Tibial nerve (tissue), 4 donors: Measurements from ENCODE around the gene ASB1. TPM values are rescaled to one million over a fixed set of nuclear protein-coding genes. Genes with fewer than 3 reads are reported as not detected.

Experiments
- DNase-seq, 2 donors: peaks; one replicate each; pipeline ENCODE4 v3.0.0-alpha.2; 2019; ENCODE audit warnings: low spot score in 2 of 2
- H3K27ac ChIP-seq, 4 donors: fragments of 200-600 bp; sonication (generic) in 3 of 4; one replicate each; pipeline ENCODE4 v1.5.1; 2017 to 2019; ENCODE audit warnings: mild to moderate bottlenecking in 1 of 4
- H3K27me3 ChIP-seq, 2 donors: fragments of 200-600 bp; sonication (generic) in 1 of 2; one replicate each; pipeline versions ENCODE4 v1.5.1 to v1.6.0; 2017 to 2019
- H3K36me3 ChIP-seq, 3 donors: fragments of 200-600 bp; sonication (generic); one replicate each; pipeline ENCODE4 v1.5.1; 2018 to 2019
- H3K4me1 ChIP-seq, 4 donors: fragments of 200-600 bp; sonication (generic) in 3 of 4; one replicate each; pipeline ENCODE4 v1.5.1; 2017 to 2019
- H3K4me3 ChIP-seq, 4 donors: fragments of 200-600 bp; sonication (generic) in 3 of 4; one replicate each; pipeline ENCODE4 v1.5.1; 2017 to 2019; ENCODE audit warnings: mild to moderate bottlenecking in 1 of 4, moderate library complexity in 1 of 4
- H3K9me3 ChIP-seq, 4 donors: fragments of 200-600 bp; sonication (generic) in 3 of 4; one replicate each; pipeline ENCODE4 v1.5.1; 2017 to 2019
- CTCF ChIP-seq, 5 experiments: fragments of 200-600 bp in 3 of 5; fragments of 450-650 bp in 2 of 5; sonication (generic) in 3 of 5; IDR thresholded peaks; one replicate each; pipeline ENCODE4 v1.5.1; 2016 to 2019; ENCODE audit warnings: antibody characterized with exemption in 5 of 5, mild to moderate bottlenecking in 3 of 5, moderate library complexity in 2 of 5
- EP300 ChIP-seq, 2 donors: sonication (generic); formaldehyde crosslinking; IDR thresholded peaks; one replicate each; pipeline ENCODE4 v1.6.1; 2017; ENCODE audit warnings: antibody characterized with exemption in 2 of 2, mild to moderate bottlenecking in 1 of 2
- POLR2A ChIP-seq, 2 donors: fragments of 450-650 bp; IDR thresholded peaks; one replicate each; pipeline ENCODE4 v1.6.1; 2017; ENCODE audit warnings: antibody characterized with exemption in 2 of 2, mild to moderate bottlenecking in 2 of 2, moderate library complexity in 2 of 2
- WGBS, 2 donors: methylation state at CpG; one replicate each; pipeline ENCODE4 v1.1.5; 2018; 5-methylcytosine and 5-hydroxymethylcytosine counted together
- total RNA-seq, 4 donors: library from RNA; depleted of rRNA; stranded (reverse); fragments of >200 nt; gene quantifications; one replicate each; pipeline ENCODE4 v1.1.0, GENCODE V29; 2016

Gene ASB1
- total RNA-seq, 4 donors from 2014 or later: 21.3 to 26.0 (median 24.2) TPM

- Histone ChIP-seq H3K36me3 (no peaks in the 10 kb centered on the region), H3K9me3 (peaks cover 0 to 60% (median 9%) of the 10 kb centered on the region in 4 donors), H3K27me3 (no peaks in the 10 kb centered on the region), H3K27ac (no peak overlapping the region), H3K4me1 (no peaks in the 10 kb centered on the region), H3K4me3 (no peak overlapping the region)
- WGBS, 2 donors: 97 to 99% methylated on average over 4 of the region's 4 CpGs
- no peak for DNase-seq
- no peak for TF ChIP-seq POLR2A (IDR thresholded peaks at IDR 0.05)
Observed at GRCh38 chr2:238473014-238473413, 46.3 kb downstream of the ASB1 start.

- H3K27ac ChIP-seq: no peak overlapping the region
- no peak for DNase-seq
- H3K36me3 ChIP-seq: no peaks in the 10 kb centered on the region
- H3K4me1 ChIP-seq: no peaks in the 10 kb centered on the region
- 82 to 86% methylated on average over 1 of the region's 1 CpG for WGBS, 2 donors
- H3K9me3 ChIP-seq: peaks cover 0 to 62% (median 11%) of the 10 kb centered on the region in 4 donors
- no peaks in the 10 kb centered on the region for H3K27me3 ChIP-seq
- no peak overlapping the region for H3K4me3 ChIP-seq
- no peak for TF ChIP-seq CTCF (IDR thresholded peaks at IDR 0.05)
- no peak for TF ChIP-seq POLR2A (IDR thresholded peaks at IDR 0.05)
- TF ChIP-seq EP300 (IDR thresholded peaks at IDR 0.05): no peak
Observed at GRCh38 chr2:238473523-238473922, 46.8 kb downstream of the ASB1 start.

- Histone ChIP-seq H3K4me1 (no peaks in the 10 kb centered on the region), H3K36me3 (peaks cover 0 to 4% (median 0%) of the 10 kb centered on the region in 3 donors), H3K27ac (no peak overlapping the region), H3K27me3 (no peaks in the 10 kb centered on the region), H3K4me3 (no peak overlapping the region), H3K9me3 (peaks cover 0 to 61% (median 13%) of the 10 kb centered on the region in 4 donors)
- TF ChIP-seq CTCF (IDR thresholded peaks at IDR 0.05): no peak
- TF ChIP-seq EP300 (IDR thresholded peaks at IDR 0.05): no peak
- DNase-seq: no peak
- 70 to 89% methylated on average over 1 of the region's 1 CpG for WGBS, 2 donors
Observed at GRCh38 chr2:238475034-238475433, 48.3 kb downstream of the ASB1 start.

GRCh38 chr2:238475566-238475965, 48.8 kb downstream of the ASB1 start:
- 15 to 27% methylated on average over 1 of the region's 1 CpG for WGBS, 2 donors
- Histone ChIP-seq H3K27me3 (no peaks in the 10 kb centered on the region), H3K27ac (no peak overlapping the region), H3K4me3 (no peak overlapping the region), H3K9me3 (peaks cover 0 to 63% (median 13%) of the 10 kb centered on the region in 4 donors), H3K4me1 (no peaks in the 10 kb centered on the region), H3K36me3 (peaks cover 0 to 4% (median 0%) of the 10 kb centered on the region in 3 donors)
- TF ChIP-seq EP300 (IDR thresholded peaks at IDR 0.05) (no peak), POLR2A (IDR thresholded peaks at IDR 0.05) (no peak), CTCF (IDR thresholded peaks at IDR 0.05) (no peak)
- no peak for DNase-seq

- 80 to 83% methylated on average over 5 of the region's 5 CpGs for WGBS, 2 donors
- Histone ChIP-seq H3K9me3 (peaks cover 0 to 70% (median 13%) of the 10 kb centered on the region in 4 donors), H3K27ac (no peak overlapping the region), H3K4me1 (no peaks in the 10 kb centered on the region), H3K4me3 (no peak overlapping the region), H3K27me3 (no peaks in the 10 kb centered on the region), H3K36me3 (peaks cover 0 to 4% (median 0%) of the 10 kb centered on the region in 3 donors)
- no peak for DNase-seq
- TF ChIP-seq EP300 (IDR thresholded peaks at IDR 0.05) (no peak), CTCF (IDR thresholded peaks at IDR 0.05) (no peak), POLR2A (IDR thresholded peaks at IDR 0.05) (no peak)
Observed at GRCh38 chr2:238476258-238476657, 49.5 kb downstream of the ASB1 start.

- H3K4me3 ChIP-seq: no peak overlapping the region
- no peaks in the 10 kb centered on the region for H3K4me1 ChIP-seq
- peaks cover 0 to 4% (median 0%) of the 10 kb centered on the region in 3 donors for H3K36me3 ChIP-seq
- WGBS, 2 donors: 95 to 97% methylated on average over 4 of the region's 4 CpGs
- peaks cover 0 to 55% (median 9%) of the 10 kb centered on the region in 4 donors for H3K9me3 ChIP-seq
- no peaks in the 10 kb centered on the region for H3K27me3 ChIP-seq
- TF ChIP-seq EP300 (IDR thresholded peaks at IDR 0.05) (no peak), CTCF (IDR thresholded peaks at IDR 0.05) (no peak), POLR2A (IDR thresholded peaks at IDR 0.05) (no peak)
- no peak overlapping the region for H3K27ac ChIP-seq
- no peak for DNase-seq
Observed at GRCh38 chr2:238478216-238478615, 51.5 kb downstream of the ASB1 start.
